ENCODE results near the gene PLEKHA5. TPM values are rescaled to one million over a fixed set of nuclear protein-coding genes. Genes with fewer than 3 reads are reported as not detected.
"Not testable (repeated sequence)": the region's sequence is repeated elsewhere in the genome, so short reads cannot be mapped to it uniquely, and the experiment has no call there.

Gene PLEKHA5
- total RNA-seq, 1 donor from 2014 or later: 30.2 TPM

- TF ChIP-seq, protein P1, sequence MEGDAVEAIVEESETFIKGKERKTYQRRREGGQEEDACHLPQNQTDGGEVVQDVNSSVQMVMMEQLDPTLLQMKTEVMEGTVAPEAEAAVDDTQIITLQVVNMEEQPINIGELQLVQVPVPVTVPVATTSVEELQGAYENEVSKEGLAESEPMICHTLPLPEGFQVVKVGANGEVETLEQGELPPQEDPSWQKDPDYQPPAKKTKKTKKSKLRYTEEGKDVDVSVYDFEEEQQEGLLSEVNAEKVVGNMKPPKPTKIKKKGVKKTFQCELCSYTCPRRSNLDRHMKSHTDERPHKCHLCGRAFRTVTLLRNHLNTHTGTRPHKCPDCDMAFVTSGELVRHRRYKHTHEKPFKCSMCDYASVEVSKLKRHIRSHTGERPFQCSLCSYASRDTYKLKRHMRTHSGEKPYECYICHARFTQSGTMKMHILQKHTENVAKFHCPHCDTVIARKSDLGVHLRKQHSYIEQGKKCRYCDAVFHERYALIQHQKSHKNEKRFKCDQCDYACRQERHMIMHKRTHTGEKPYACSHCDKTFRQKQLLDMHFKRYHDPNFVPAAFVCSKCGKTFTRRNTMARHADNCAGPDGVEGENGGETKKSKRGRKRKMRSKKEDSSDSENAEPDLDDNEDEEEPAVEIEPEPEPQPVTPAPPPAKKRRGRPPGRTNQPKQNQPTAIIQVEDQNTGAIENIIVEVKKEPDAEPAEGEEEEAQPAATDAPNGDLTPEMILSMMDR (IDR thresholded peaks at IDR 0.05; ENCODE audit: unreplicated experiment): no peak
- no peak overlapping the region for H3K27ac Mint-ChIP-seq (ENCODE audit: unreplicated experiment)
- DNase-seq (ENCODE audit: low spot score): no peak
- H3K27me3 Mint-ChIP-seq (ENCODE audit: unreplicated experiment): peaks cover 1% of the 10 kb centered on the region
- no peak overlapping the region for H3K4me3 Mint-ChIP-seq (ENCODE audit: unreplicated experiment)
- no peaks in the 10 kb centered on the region for H3K4me1 Mint-ChIP-seq (ENCODE audit: unreplicated experiment)
- no peaks in the 10 kb centered on the region for H3K36me3 Mint-ChIP-seq (ENCODE audit: low read depth, unreplicated experiment)
- H3K9me3 Mint-ChIP-seq (ENCODE audit: unreplicated experiment): no peaks in the 10 kb centered on the region
Observed at GRCh38 chr12:19169222-19169621, 39.7 kb downstream of the PLEKHA5 start.

DNA sequence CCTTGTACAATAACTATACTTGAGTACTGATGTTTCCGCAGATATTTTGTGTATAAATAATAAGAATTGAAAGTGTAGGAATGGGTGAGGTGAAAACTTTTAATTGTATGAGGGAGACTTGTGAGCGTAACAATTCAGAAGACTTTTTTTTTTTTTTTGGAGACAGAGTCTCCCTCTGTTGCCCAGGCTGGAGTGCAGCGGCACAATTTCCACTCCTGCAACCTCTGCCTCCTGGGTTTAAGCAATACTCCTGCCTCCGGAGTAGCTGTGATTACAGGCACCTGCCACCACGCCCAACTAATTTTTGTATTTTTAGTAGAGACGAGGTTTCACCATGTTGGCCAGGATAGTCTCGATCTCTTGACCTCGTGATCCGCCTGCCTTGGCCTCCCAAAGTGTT, 40.8 kb downstream of the PLEKHA5 start:
- H3K4me1 Mint-ChIP-seq (ENCODE audit: unreplicated experiment); H3K9me3 Mint-ChIP-seq (ENCODE audit: unreplicated experiment); H3K27ac Mint-ChIP-seq (ENCODE audit: unreplicated experiment); H3K4me3 Mint-ChIP-seq (ENCODE audit: unreplicated experiment); H3K27me3 Mint-ChIP-seq (ENCODE audit: unreplicated experiment); DNase-seq (ENCODE audit: low spot score); H3K36me3 Mint-ChIP-seq (ENCODE audit: low read depth, unreplicated experiment): not testable (repeated sequence)

- Mint-ChIP-seq H3K4me3 (ENCODE audit: unreplicated experiment) (no peak overlapping the region), H3K4me1 (ENCODE audit: unreplicated experiment) (no peaks in the 10 kb centered on the region), H3K27ac (ENCODE audit: unreplicated experiment) (no peak overlapping the region), H3K36me3 (ENCODE audit: low read depth, unreplicated experiment) (no peaks in the 10 kb centered on the region), H3K27me3 (ENCODE audit: unreplicated experiment) (no peaks in the 10 kb centered on the region), H3K9me3 (ENCODE audit: unreplicated experiment) (no peaks in the 10 kb centered on the region)
- TF ChIP-seq, protein P1 (IDR thresholded peaks at IDR 0.05; ENCODE audit: unreplicated experiment): no peak
- no peak for DNase-seq (ENCODE audit: low spot score)
Observed at GRCh38 chr12:19171731-19172130, 42.2 kb downstream of the PLEKHA5 start.

- Mint-ChIP-seq H3K27me3 (ENCODE audit: unreplicated experiment) (no peaks in the 10 kb centered on the region), H3K27ac (ENCODE audit: unreplicated experiment) (no peak overlapping the region), H3K4me1 (ENCODE audit: unreplicated experiment) (no peaks in the 10 kb centered on the region), H3K4me3 (ENCODE audit: unreplicated experiment) (no peak overlapping the region), H3K9me3 (ENCODE audit: unreplicated experiment) (no peaks in the 10 kb centered on the region), H3K36me3 (ENCODE audit: low read depth, unreplicated experiment) (no peaks in the 10 kb centered on the region)
- TF ChIP-seq, protein P1 (IDR thresholded peaks at IDR 0.05; ENCODE audit: unreplicated experiment): no peak
- DNase-seq (ENCODE audit: low spot score): no peak
Observed at GRCh38 chr12:19177754-19178153, 48.2 kb downstream of the PLEKHA5 start.

- TF ChIP-seq, protein P1 (IDR thresholded peaks at IDR 0.05; ENCODE audit: unreplicated experiment): no peak
- no peaks in the 10 kb centered on the region for H3K27me3 Mint-ChIP-seq (ENCODE audit: unreplicated experiment)
- H3K9me3 Mint-ChIP-seq (ENCODE audit: unreplicated experiment): no peaks in the 10 kb centered on the region
Observed at GRCh38 chr12:19179986-19180385, 50.5 kb downstream of the PLEKHA5 start.

More at GRCh38 chr12:19179986-19180385, 50.5 kb downstream of the PLEKHA5 start:
- no peak for DNase-seq (ENCODE audit: low spot score)
- peaks cover 6% of the 10 kb centered on the region for H3K4me1 Mint-ChIP-seq (ENCODE audit: unreplicated experiment)
- no peak overlapping the region for H3K27ac Mint-ChIP-seq (ENCODE audit: unreplicated experiment)
- no peaks in the 10 kb centered on the region for H3K36me3 Mint-ChIP-seq (ENCODE audit: low read depth, unreplicated experiment)
- H3K4me3 Mint-ChIP-seq (ENCODE audit: unreplicated experiment): no peak overlapping the region

Measured in endothelial cell (in vitro differentiated cells).